K562 (cell line): Measurements from ENCODE around the gene MBOAT1. TPM values are rescaled to one million over a fixed set of nuclear protein-coding genes. Genes with fewer than 3 reads are reported as not detected.

Source experiments
- FOXK2 ChIP-seq, 2 experiments: fragments of 450-650 bp; IDR thresholded peaks in 1 of 2; conservative IDR thresholded peaks in 1 of 2; 2 replicates each; pipeline ENCODE4 v1.6.1; 2016; ENCODE audit warnings: low read depth in 2 of 2, mild to moderate bottlenecking in 1 of 2
- KAT8 ChIP-seq: fragments of 450-650 bp; IDR thresholded peaks from 2 replicates; pipeline ENCODE4 v1.6.1; 2016; ENCODE audit warnings: low read depth, mild to moderate bottlenecking
- MAFG ChIP-seq: fragments of 450-650 bp; conservative IDR thresholded peaks from 2 replicates; pipeline ENCODE4 v1.6.1; 2016; ENCODE audit warnings: missing genetic modification characterization, missing compliant biosample characterization
- MBD1 ChIP-seq: fragments of 250-450 bp; sonication (Bioruptor Pico); IDR thresholded peaks from 2 replicates; pipeline ENCODE4 v1.8.0; 2022; ENCODE audit warnings: inconsistent platforms
- MCM3 ChIP-seq: fragments of 450-650 bp; IDR thresholded peaks from 2 replicates; pipeline ENCODE4 v1.6.1; 2016
- MITF ChIP-seq: IDR thresholded peaks from 2 replicates; pipeline ENCODE4 v1.6.1; 2014; ENCODE audit warnings: antibody characterized with exemption
- PBX2 ChIP-seq, 2 experiments: IDR thresholded peaks in 1 of 2; conservative IDR thresholded peaks in 1 of 2; 2 replicates each; pipeline ENCODE4 v1.6.1; 2016; ENCODE audit warnings: low read depth in 2 of 2, mild to moderate bottlenecking in 1 of 2, missing compliant biosample characterization in 1 of 2, missing genetic modification characterization in 1 of 2, moderate library complexity in 1 of 2
- POLR2H ChIP-seq: IDR thresholded peaks from 2 replicates; pipeline ENCODE4 v1.6.1; 2016; ENCODE audit warnings: missing genetic modification characterization, low read depth, mild to moderate bottlenecking, control low read depth, missing compliant biosample characterization, moderate library complexity
- SAP30 ChIP-seq: fragments of 200-600 bp; sonication (generic); IDR thresholded peaks from 2 replicates; pipeline ENCODE4 v1.6.1; 2012; ENCODE audit warnings: borderline replicate concordance, low read depth, mild to moderate bottlenecking, moderate library complexity, low read length, control low read depth, inconsistent platforms; ENCODE audit not compliant: insufficient read depth, poor library complexity, severe bottlenecking
- TAL1 ChIP-seq: fragments of 450-650 bp; IDR thresholded peaks from 2 replicates; pipeline ENCODE4 v1.6.1; 2016; ENCODE audit warnings: mild to moderate bottlenecking
- ZBTB17 ChIP-seq: fragments of 450-650 bp; formaldehyde crosslinking; IDR thresholded peaks from 2 replicates; pipeline ENCODE4 v1.4.0; 2020; ENCODE audit warnings: mild to moderate bottlenecking
- ZBTB7A ChIP-seq: IDR thresholded peaks from 2 replicates; pipeline ENCODE4 v1.6.1; 2011; ENCODE audit warnings: low read depth, mild to moderate bottlenecking, low read length, moderate library complexity, borderline replicate concordance; ENCODE audit not compliant: control insufficient read depth
- ZC3H11A ChIP-seq: IDR thresholded peaks from 2 replicates; pipeline ENCODE4 v1.6.1; 2012; ENCODE audit warnings: low read depth, low read length, improper control_type of control experiment
- ZNF253 ChIP-seq: fragments of 250-450 bp; sonication (Bioruptor Pico); conservative IDR thresholded peaks from 2 replicates; pipeline ENCODE4 v1.6.1; 2021; ENCODE audit warnings: mild to moderate bottlenecking
- ZNF780A ChIP-seq: fragments of 250-450 bp; sonication (Bioruptor Pico); IDR thresholded peaks from 2 replicates; pipeline ENCODE4 v1.5.0; 2021; ENCODE audit warnings: mild to moderate bottlenecking
- polyA plus RNA-seq, 8 experiments: library from polyadenylated mRNA; depleted of rRNA in 4 of 8; stranded (reverse) in 5 of 8; unstranded in 3 of 8; fragments of >200 nt; fragmentation: Nextera tagmentation in 2 of 8; fragmentation: Illumina TruSeq in 1 of 8; extraction: Ambion mirVana in 2 of 8; extraction: Trizol in 1 of 8; gene quantifications; 2 replicates each; pipeline versions ENCODE4 v1.2.1 to v1.2.3, GENCODE V29; 2011 to 2014; ENCODE audit warnings: inconsistent platforms in 1 of 8, missing spikeins in 1 of 8
- total RNA-seq, 7 experiments: library from RNA; depleted of rRNA in 6 of 7; stranded (reverse); fragments of >200 nt in 6 of 7; fragmentation: Illumina TruSeq in 2 of 7; extraction: Trizol in 2 of 7; gene quantifications; 2 replicates each; pipeline versions ENCODE4 v1.2.1 to v1.2.3, GENCODE V29; 2011 to 2021; ENCODE audit warnings: low replicate concordance in 1 of 7
- TF ChIP-seq, protein P1 (sequence below), 2 experiments: fragments of 200-800 bp in 1 of 2; sonication (Bioruptor generic) in 1 of 2; sonication (generic) in 1 of 2; formaldehyde crosslinking in 1 of 2; IDR thresholded peaks in 1 of 2; conservative IDR thresholded peaks in 1 of 2; 2 replicates each; pipeline versions ENCODE4 v1.5.0 to v1.6.1; 2016 to 2020; ENCODE audit warnings: missing compliant biosample characterization in 1 of 2, missing genetic modification characterization in 1 of 2, missing genetic modification reagents in 1 of 2
- TF ChIP-seq, protein P2 (sequence below): fragments of 450-650 bp; formaldehyde crosslinking; conservative IDR thresholded peaks from 2 replicates; pipeline ENCODE4 v1.4.0; 2022; ENCODE audit warnings: mild to moderate bottlenecking, missing genetic modification characterization

MBOAT1 gene
- total and polyA plus RNA-seq, 9 of the 15 experiments (the other 6 are each of a cell fraction or from before 2014, with no cell fraction given), result 0.13 to 16.5 (median 10.3) TPM

DNA sequence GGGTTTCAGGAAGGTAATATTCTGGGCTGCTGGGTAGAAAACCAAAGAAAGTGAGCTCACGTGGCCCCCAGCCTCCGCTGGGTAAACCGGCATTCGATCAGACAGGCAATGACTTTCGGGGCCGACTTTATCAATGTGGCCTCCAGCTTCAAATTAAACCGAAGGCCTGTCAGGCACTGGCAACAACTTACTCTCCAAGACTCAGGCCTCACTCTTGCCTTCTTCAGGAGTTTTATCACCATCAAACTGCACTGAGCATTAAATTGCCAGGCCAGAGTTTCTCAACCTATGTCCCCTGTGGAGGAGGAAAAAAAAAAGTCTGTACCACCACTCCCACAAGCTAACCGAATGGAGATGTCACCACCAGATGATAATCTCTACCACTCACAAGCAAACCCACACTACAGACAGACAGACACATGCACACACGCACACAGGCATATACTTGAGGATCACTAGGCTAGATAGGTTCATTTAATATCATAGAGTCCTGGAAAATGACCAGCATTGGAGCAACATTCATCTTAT lies 1.1 kb upstream of the MBOAT1 start (continued):
- TF ChIP-seq ZBTB7A, result no peak
- TF ChIP-seq, protein P1, sequence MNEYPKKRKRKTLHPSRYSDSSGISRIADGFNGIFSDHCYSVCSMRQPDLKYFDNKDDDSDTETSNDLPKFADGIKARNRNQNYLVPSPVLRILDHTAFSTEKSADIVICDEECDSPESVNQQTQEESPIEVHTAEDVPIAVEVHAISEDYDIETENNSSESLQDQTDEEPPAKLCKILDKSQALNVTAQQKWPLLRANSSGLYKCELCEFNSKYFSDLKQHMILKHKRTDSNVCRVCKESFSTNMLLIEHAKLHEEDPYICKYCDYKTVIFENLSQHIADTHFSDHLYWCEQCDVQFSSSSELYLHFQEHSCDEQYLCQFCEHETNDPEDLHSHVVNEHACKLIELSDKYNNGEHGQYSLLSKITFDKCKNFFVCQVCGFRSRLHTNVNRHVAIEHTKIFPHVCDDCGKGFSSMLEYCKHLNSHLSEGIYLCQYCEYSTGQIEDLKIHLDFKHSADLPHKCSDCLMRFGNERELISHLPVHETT (CRISPR knock-in tag; conservative IDR thresholded peaks at IDR 0.05 in 1 of 2, IDR thresholded peaks at IDR 0.05 in 1 of 2), result no peak; a peak in 1 of 4 replicates
- TF ChIP-seq MITF, result no peak
- TF ChIP-seq POLR2H, result no peak
- no peak for TF ChIP-seq ZC3H11A
- TF ChIP-seq KAT8, result no peak
- TF ChIP-seq, protein P2, sequence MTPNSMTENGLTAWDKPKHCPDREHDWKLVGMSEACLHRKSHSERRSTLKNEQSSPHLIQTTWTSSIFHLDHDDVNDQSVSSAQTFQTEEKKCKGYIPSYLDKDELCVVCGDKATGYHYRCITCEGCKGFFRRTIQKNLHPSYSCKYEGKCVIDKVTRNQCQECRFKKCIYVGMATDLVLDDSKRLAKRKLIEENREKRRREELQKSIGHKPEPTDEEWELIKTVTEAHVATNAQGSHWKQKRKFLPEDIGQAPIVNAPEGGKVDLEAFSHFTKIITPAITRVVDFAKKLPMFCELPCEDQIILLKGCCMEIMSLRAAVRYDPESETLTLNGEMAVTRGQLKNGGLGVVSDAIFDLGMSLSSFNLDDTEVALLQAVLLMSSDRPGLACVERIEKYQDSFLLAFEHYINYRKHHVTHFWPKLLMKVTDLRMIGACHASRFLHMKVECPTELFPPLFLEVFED, result 0 out of 2 replicates have a peak, but pooled peaks have one; percentile 36
- 0 out of 2 replicates have a peak, but pooled peaks have one; percentile 37 for TF ChIP-seq ZBTB17 (CRISPR knock-in tag)
- TF ChIP-seq SAP30, result no peak
- no peak for TF ChIP-seq MCM3
- no peak for TF ChIP-seq ZNF780A (CRISPR knock-in tag)
- TF ChIP-seq ZNF253 (CRISPR knock-in tag), result no peak
- TF ChIP-seq PBX2 (CRISPR knock-in tag; IDR thresholded peaks at IDR 0.05; ENCODE audit: low read depth), result no peak
- peak; percentile 69 for TF ChIP-seq PBX2 (tag; conservative IDR thresholded peaks at IDR 0.05; ENCODE audit: low read depth)
- TF ChIP-seq FOXK2 (conservative IDR thresholded peaks at IDR 0.05 in 1 of 2, IDR thresholded peaks at IDR 0.05 in 1 of 2; ENCODE audit: low read depth in 2 of 2), result peak; percentile 43 to 52; a peak in 3 of 4 replicates
- TF ChIP-seq MBD1 (CRISPR knock-in tag), result no peak
- TF ChIP-seq MAFG, result no peak
- TF ChIP-seq TAL1, result no peak; the same call in 1 of the 2 replicates
